K562 (cell line): ENCODE measurements around the gene RCC1. TPM values are rescaled to one million over a fixed set of nuclear protein-coding genes. Genes with fewer than 3 reads are reported as not detected.

Source experiments
- ARID3A ChIP-seq: IDR thresholded peaks from 2 replicates; pipeline ENCODE4 v1.6.1; 2012; ENCODE audit warnings: low read depth, low read length, improper control_type of control experiment, borderline replicate concordance
- BRCA1 ChIP-seq, 2 experiments: fragments of 450-650 bp in 1 of 2; sonication (generic) in 1 of 2; formaldehyde crosslinking in 1 of 2; IDR thresholded peaks; 2 replicates each; pipeline versions ENCODE4 v1.5.0 to v1.6.1; 2017 to 2020; ENCODE audit warnings: mild to moderate bottlenecking in 1 of 2, missing genetic modification reagents in 1 of 2
- BRD4 ChIP-seq: fragments of 200-600 bp; sonication (generic); IDR thresholded peaks from 2 replicates; pipeline ENCODE4 v1.6.1; 2017; ENCODE audit warnings: inconsistent platforms
- CREB1 ChIP-seq, 2 experiments: sonication (generic) in 1 of 2; formaldehyde crosslinking in 1 of 2; IDR thresholded peaks; 2 replicates each; pipeline versions ENCODE4 v1.6.1 to v1.8.0; 2012 to 2022; ENCODE audit warnings: inconsistent platforms in 1 of 2, mild to moderate bottlenecking in 1 of 2, missing genetic modification reagents in 1 of 2, moderate library complexity in 1 of 2
- CREM ChIP-seq: IDR thresholded peaks from 2 replicates; pipeline ENCODE4 v1.6.1; 2014; ENCODE audit warnings: antibody characterized with exemption, low read depth
- CTBP1 ChIP-seq: fragments of 450-650 bp; IDR thresholded peaks from 2 replicates; pipeline ENCODE4 v1.6.1; 2016; ENCODE audit warnings: borderline replicate concordance
- CXXC5 ChIP-seq: fragments of 250-450 bp; sonication (Bioruptor Pico); IDR thresholded peaks from 2 replicates; pipeline ENCODE4 v1.8.0; 2022; ENCODE audit warnings: inconsistent platforms, mild to moderate bottlenecking, moderate library complexity
- ERF ChIP-seq: fragments of 450-650 bp; formaldehyde crosslinking; IDR thresholded peaks from 2 replicates; pipeline ENCODE4 v1.4.0; 2020; ENCODE audit warnings: mild to moderate bottlenecking, mixed read lengths
- ETS1 ChIP-seq: conservative IDR thresholded peaks from 2 replicates; pipeline ENCODE4 v1.6.1; 2011; ENCODE audit warnings: low read depth, mild to moderate bottlenecking, low read length; ENCODE audit not compliant: control insufficient read depth
- HDAC2 ChIP-seq: fragments of 450-650 bp; IDR thresholded peaks from 2 replicates; pipeline ENCODE4 v1.6.1; 2016; ENCODE audit warnings: mild to moderate bottlenecking
- MCM2 ChIP-seq: fragments of 450-650 bp; IDR thresholded peaks from 2 replicates; pipeline ENCODE4 v1.6.1; 2017; ENCODE audit warnings: low read depth, mild to moderate bottlenecking
- MTA3 ChIP-seq: fragments of 450-650 bp; formaldehyde crosslinking; IDR thresholded peaks from 2 replicates; pipeline ENCODE4 v1.6.1; 2017; ENCODE audit warnings: mild to moderate bottlenecking, borderline replicate concordance
- SAP30 ChIP-seq: fragments of 200-600 bp; sonication (generic); IDR thresholded peaks from 2 replicates; pipeline ENCODE4 v1.6.1; 2012; ENCODE audit warnings: borderline replicate concordance, low read depth, mild to moderate bottlenecking, moderate library complexity, low read length, control low read depth, inconsistent platforms; ENCODE audit not compliant: insufficient read depth, poor library complexity, severe bottlenecking
- SIN3B ChIP-seq: fragments of 450-650 bp; IDR thresholded peaks from 2 replicates; pipeline ENCODE4 v1.6.1; 2017; ENCODE audit warnings: low read depth, mild to moderate bottlenecking, moderate library complexity
- SMAD4 ChIP-seq: fragments of 250-450 bp; sonication (Bioruptor Pico); conservative IDR thresholded peaks from 2 replicates; pipeline ENCODE4 v1.8.0; 2021; ENCODE audit warnings: inconsistent platforms, mild to moderate bottlenecking, moderate library complexity
- SMARCB1 ChIP-seq: IDR thresholded peaks from 2 replicates; pipeline ENCODE4 v1.6.1; 2011; ENCODE audit warnings: improper control_type of control experiment, low read depth; ENCODE audit not compliant: insufficient read length
- TBL1XR1 ChIP-seq, 2 experiments: IDR thresholded peaks; 2 replicates each; pipeline ENCODE4 v1.6.1; 2012; ENCODE audit warnings: improper control_type of control experiment in 2 of 2, low read length in 2 of 2, mild to moderate bottlenecking in 1 of 2
- XRCC5 ChIP-seq: fragments of 200-400 bp; formaldehyde crosslinking; IDR thresholded peaks from 2 replicates; pipeline ENCODE4 v1.6.1; 2017; ENCODE audit warnings: low read depth, mild to moderate bottlenecking, low read length
- ZBTB17 ChIP-seq: fragments of 450-650 bp; formaldehyde crosslinking; IDR thresholded peaks from 2 replicates; pipeline ENCODE4 v1.4.0; 2020; ENCODE audit warnings: mild to moderate bottlenecking
- ZFP1 ChIP-seq: fragments of 450-650 bp; formaldehyde crosslinking; IDR thresholded peaks from 2 replicates; pipeline ENCODE4 v1.4.0; 2020; ENCODE audit warnings: mild to moderate bottlenecking, mixed read lengths
- ZKSCAN1 ChIP-seq: fragments of 150-350 bp; IDR thresholded peaks from 2 replicates; pipeline ENCODE4 v1.6.1; 2016; ENCODE audit warnings: low read depth, low read length
- ZNF398 ChIP-seq: fragments of 250-450 bp; sonication (Bioruptor Pico); IDR thresholded peaks from 2 replicates; pipeline ENCODE4 v1.8.0; 2021; ENCODE audit warnings: moderate library complexity, mild to moderate bottlenecking, inconsistent platforms
- polyA plus RNA-seq, 8 experiments: library from polyadenylated mRNA; depleted of rRNA in 4 of 8; stranded (reverse) in 5 of 8; unstranded in 3 of 8; fragments of >200 nt; fragmentation: Nextera tagmentation in 2 of 8; fragmentation: Illumina TruSeq in 1 of 8; extraction: Ambion mirVana in 2 of 8; extraction: Trizol in 1 of 8; gene quantifications; 2 replicates each; pipeline versions ENCODE4 v1.2.1 to v1.2.3, GENCODE V29; 2011 to 2014; ENCODE audit warnings: inconsistent platforms in 1 of 8, missing spikeins in 1 of 8
- total RNA-seq, 7 experiments: library from RNA; depleted of rRNA in 6 of 7; stranded (reverse); fragments of >200 nt in 6 of 7; fragmentation: Illumina TruSeq in 2 of 7; extraction: Trizol in 2 of 7; gene quantifications; 2 replicates each; pipeline versions ENCODE4 v1.2.1 to v1.2.3, GENCODE V29; 2011 to 2021; ENCODE audit warnings: low replicate concordance in 1 of 7

RCC1 gene
- total and polyA plus RNA-seq, 9 of the 15 experiments (the other 6 are each of a cell fraction or from before 2014, with no cell fraction given) = 16.4 to 202 (median 107) TPM

- no peak for TF ChIP-seq ZFP1 (CRISPR knock-in tag)
- TF ChIP-seq SIN3B = peak; percentile 74
- TF ChIP-seq CTBP1 = peak; percentile 99
- peak; percentile 19; the same call in 1 of the 2 replicates for TF ChIP-seq CREB1 (IDR thresholded peaks at IDR 0.05)
- no peak for TF ChIP-seq CREB1 (CRISPR knock-in tag; IDR thresholded peaks at IDR 0.05)
- TF ChIP-seq SMARCB1 = no peak
- TF ChIP-seq ETS1 = no peak; the same call in 1 of the 2 replicates
- peak; percentile 90 for TF ChIP-seq SMAD4 (CRISPR knock-in tag)
- TF ChIP-seq SAP30 = peak; percentile 98
- peak; percentile 93 for TF ChIP-seq MTA3
- TF ChIP-seq ZKSCAN1 = peak; percentile 58
- peak; percentile 98 for TF ChIP-seq CXXC5 (CRISPR knock-in tag)
- TF ChIP-seq ERF (CRISPR knock-in tag) = peak; percentile 92; the same call in 1 of the 2 replicates
- TF ChIP-seq CREM = peak; percentile 29; the same call in 1 of the 2 replicates
- TF ChIP-seq MCM2 = no peak
- no peak for TF ChIP-seq BRD4
- TF ChIP-seq XRCC5 = peak; percentile 84
- TF ChIP-seq BRCA1 (IDR thresholded peaks at IDR 0.05) = no peak
- no peak for TF ChIP-seq BRCA1 (CRISPR knock-in tag; IDR thresholded peaks at IDR 0.05)
- TF ChIP-seq TBL1XR1 (IDR thresholded peaks at IDR 0.05; ENCODE audit: low read length in 2 of 2) = peak; percentile 19 to 34; a peak in 2 of 4 replicates
- TF ChIP-seq ZNF398 (CRISPR knock-in tag) = no peak
- TF ChIP-seq ARID3A = no peak
- no peak for TF ChIP-seq HDAC2
- peak; percentile 84 for TF ChIP-seq ZBTB17 (CRISPR knock-in tag)
Measured at GRCh38 chr1:28518000-28518744, 12.3 kb downstream of the RCC1 start (continued).
